ENCODE results near the gene OR4C45.

- TF ChIP-seq EZH2 (IDR thresholded peaks at IDR 0.05; ENCODE audit: insufficient read depth, poor library complexity, severe bottlenecking) (no peak), EZH2phosphoT487 (IDR thresholded peaks at IDR 0.05; ENCODE audit: insufficient read depth, low read depth) (no peak)
These were observed 44.9 kb downstream of the OR4C45 start for GRCh38 chr11:50077526-50077925.

All from GM23248 (cell line).